ENCODE measurements around the gene PHACTR3.

- TF ChIP-seq CTCF (conservative IDR thresholded peaks at IDR 0.05 in 1 of 2, IDR thresholded peaks at IDR 0.05 in 1 of 2; ENCODE audit: low read depth in 1 of 2, low read length in 2 of 2) (no peak), EZH2 (IDR thresholded peaks at IDR 0.05; ENCODE audit: low read length, missing control alignments) (no peak)
Measured at GRCh38 chr20:59858425-59858824, 254.1 kb downstream of the PHACTR3 start.
